Prostate gland (tissue), 2 donors: Measurements from ENCODE around the gene RPS24. TPM values are rescaled to one million over a fixed set of nuclear protein-coding genes. Genes with fewer than 3 reads are reported as not detected.
A peak's percentile ranks its signal among the peaks of the same experiment; 100 is the strongest.

Experiments
- DNase-seq: peaks from one replicate; pipeline ENCODE4 v3.0.0-alpha.2; 2019; ENCODE audit warnings: low spot score
- H3K27ac ChIP-seq, 2 donors: fragments of 200-600 bp; sonication (generic); 2 replicates each; pipeline ENCODE4 v1.5.1; 2017 to 2019
- H3K27me3 ChIP-seq: fragments of 200-600 bp; sonication (generic); replicated peaks from 2 replicates; pipeline ENCODE4 v1.5.1; 2019; ENCODE audit not compliant: insufficient read depth
- H3K36me3 ChIP-seq, 2 donors: fragments of 200-600 bp; sonication (generic); 1 replicate in 1 of 2; 2 replicates in 1 of 2; pipeline versions ENCODE4 v1.5.1 to v1.8.1; 2017 to 2019
- H3K4me1 ChIP-seq: fragments of 200-600 bp; sonication (generic); replicated peaks from 2 replicates; pipeline ENCODE4 v1.5.1; 2019
- H3K4me3 ChIP-seq, 2 donors: fragments of 200-600 bp; sonication (generic); 2 replicates each; pipeline ENCODE4 v1.5.1; 2017 to 2019
- H3K9me3 ChIP-seq: fragments of 200-600 bp; sonication (generic); 2 replicates; pipeline ENCODE4 v1.5.1; 2017
- CTCF ChIP-seq, 4 experiments: fragments of 200-600 bp in 2 of 4; fragments of 450-650 bp in 2 of 4; sonication (generic) in 2 of 4; IDR thresholded peaks; 1 replicate in 3 of 4; 2 replicates in 1 of 4; pipeline ENCODE4 v1.5.1; 2016 to 2019; ENCODE audit warnings: antibody characterized with exemption in 4 of 4, mild to moderate bottlenecking in 2 of 4, moderate library complexity in 2 of 4
- POLR2A ChIP-seq: fragments of 450-650 bp; IDR thresholded peaks from one replicate; pipeline ENCODE4 v1.6.1; 2016; ENCODE audit warnings: antibody characterized with exemption, mild to moderate bottlenecking
- POLR2AphosphoS5 ChIP-seq: sonication (generic); formaldehyde crosslinking; IDR thresholded peaks from one replicate; pipeline ENCODE4 v1.6.1; 2017; ENCODE audit warnings: antibody characterized with exemption
- WGBS: methylation state at CpG from one replicate; pipeline ENCODE4 v1.1.5; 2018; 5-methylcytosine and 5-hydroxymethylcytosine counted together
- intact Hi-C: fragments of 100-400 bp; cut with DNase I; formaldehyde crosslinking; loops from one replicate; pipeline ENCODE4 v1.14.2; 2022
- total RNA-seq, 2 donors: library from RNA; depleted of rRNA; stranded (reverse); fragments of >200 nt; gene quantifications; one replicate each; pipeline ENCODE4 v1.1.0, GENCODE V29; 2016

RPS24 gene
- total RNA-seq, 2 donors from 2014 or later: 1,826 to 2,580 TPM

- TF ChIP-seq POLR2A (no peak), POLR2AphosphoS5 (no peak), CTCF (IDR thresholded peaks at IDR 0.05) (no peak)
Observed at GRCh38 chr10:78004215-78005026, 29.2 kb upstream of the RPS24 start.

DNA sequence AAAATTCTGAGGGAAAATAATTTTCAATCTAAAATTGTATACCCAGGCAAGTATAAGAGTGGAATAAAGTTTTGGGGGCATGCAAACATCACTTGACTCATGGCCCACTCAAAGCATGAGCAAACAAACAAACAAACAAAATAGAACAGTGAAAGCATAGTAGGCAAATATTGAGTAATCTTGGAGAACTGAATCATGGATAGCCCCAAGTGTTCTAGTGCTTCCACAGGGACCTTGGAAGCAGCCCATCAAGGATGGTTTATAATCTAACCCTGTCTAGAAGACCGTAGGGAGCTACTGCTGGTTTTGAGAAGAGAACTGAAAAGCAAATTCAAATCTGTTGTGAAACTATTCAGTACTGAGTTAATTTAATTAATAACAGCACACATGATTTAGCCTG, 26.5 kb upstream of the RPS24 start:
- Histone ChIP-seq H3K27me3 (no peaks in the 10 kb centered on the region), H3K9me3 (no peaks in the 10 kb centered on the region), H3K36me3 (no peaks in the 10 kb centered on the region), H3K4me1 (peaks cover 4% of the 10 kb centered on the region), H3K4me3 (no peak overlapping the region), H3K27ac (peak overlapping the region in 1 of 2 donors; percentile 6)
- intact Hi-C loops: no loop called here
- TF ChIP-seq POLR2AphosphoS5 (no peak), POLR2A (no peak), CTCF (IDR thresholded peaks at IDR 0.05) (no peak)
- DNase-seq: no peak
- 69% methylated on average over 1 of the region's 1 CpG for WGBS

More at GRCh38 chr10:78004215-78005026, 29.2 kb upstream of the RPS24 start:
- Histone ChIP-seq H3K4me1 (peaks cover 2% of the 10 kb centered on the region), H3K27me3 (no peaks in the 10 kb centered on the region), H3K9me3 (no peaks in the 10 kb centered on the region), H3K36me3 (no peaks in the 10 kb centered on the region), H3K4me3 (no peak overlapping the region), H3K27ac (peak overlapping the region in 1 of 2 donors; percentile 4)
- intact Hi-C loops: no loop called here
- no peak for DNase-seq
- 84% methylated on average over 16 of the region's 16 CpGs for WGBS

GRCh38 chr10:78009662-78010061, 24.0 kb upstream of the RPS24 start:
- Histone ChIP-seq H3K36me3 (no peaks in the 10 kb centered on the region), H3K9me3 (no peaks in the 10 kb centered on the region), H3K27ac (peak overlapping the region; percentile 78 to 87), H3K27me3 (no peaks in the 10 kb centered on the region), H3K4me1 (peaks cover 4% of the 10 kb centered on the region), H3K4me3 (no peak overlapping the region)
- intact Hi-C loops: no loop called here
- no peak for DNase-seq
- no peak for TF ChIP-seq CTCF (IDR thresholded peaks at IDR 0.05)
- no peak for TF ChIP-seq POLR2A
- no peak for TF ChIP-seq POLR2AphosphoS5
- WGBS: 51% methylated on average over 6 of the region's 6 CpGs

DNA sequence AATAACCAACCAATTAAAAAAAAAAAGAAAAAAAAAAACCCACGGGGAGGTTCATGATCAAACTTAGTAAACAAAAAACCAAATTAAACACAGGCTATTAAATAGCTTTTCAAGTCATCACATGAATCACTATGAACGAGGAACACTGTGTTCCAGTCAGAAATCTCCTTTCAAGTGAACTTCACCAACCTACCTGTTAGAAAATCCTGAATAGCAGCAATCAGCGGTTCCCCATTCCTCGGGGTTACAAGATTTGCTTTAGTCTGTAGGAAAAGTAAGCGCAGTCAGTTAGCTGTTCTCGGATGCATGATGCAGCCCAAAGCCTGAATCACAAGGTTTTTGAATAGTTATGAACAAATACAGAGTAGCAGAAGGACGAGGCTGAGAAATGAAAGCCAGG, 23.4 kb upstream of the RPS24 start:
- DNase-seq: peak; percentile 81
- intact Hi-C loops: no loop called here
- no peaks in the 10 kb centered on the region for H3K36me3 ChIP-seq

More for the DNA sequence above, 23.4 kb upstream of the RPS24 start:
- TF ChIP-seq POLR2A (no peak), CTCF (IDR thresholded peaks at IDR 0.05) (peak in 1 of 4 experiments; percentile 19), POLR2AphosphoS5 (peak; percentile 95)
- no peak overlapping the region for H3K4me3 ChIP-seq
- WGBS: 28% methylated on average over 7 of the region's 7 CpGs
- peaks cover 4% of the 10 kb centered on the region for H3K4me1 ChIP-seq
- H3K27ac ChIP-seq: peak overlapping the region; percentile 78 to 87
- H3K27me3 ChIP-seq: no peaks in the 10 kb centered on the region
- H3K9me3 ChIP-seq: no peaks in the 10 kb centered on the region
